ENCODE data around the gene SNX27.

GRCh38 chr1:151703813-151704212, 92.0 kb downstream of the SNX27 start:
- TF ChIP-seq CTCF (IDR thresholded peaks at IDR 0.05) (no peak), POLR2AphosphoS5 (IDR thresholded peaks at IDR 0.05) (no peak), EP300 (IDR thresholded peaks at IDR 0.05) (no peak), POLR2A (IDR thresholded peaks at IDR 0.05) (no peak)
